Prostate gland (tissue), 2 donors: ENCODE results near the gene ORAI3.

Experiments
- POLR2A ChIP-seq: fragments of 450-650 bp; IDR thresholded peaks from one replicate; pipeline ENCODE4 v1.6.1; 2016; ENCODE audit warnings: antibody characterized with exemption, mild to moderate bottlenecking
- TF ChIP-seq, protein P1 (sequence below), 4 experiments: fragments of 200-600 bp in 2 of 4; fragments of 450-650 bp in 2 of 4; sonication (generic) in 2 of 4; IDR thresholded peaks; 1 replicate in 3 of 4; 2 replicates in 1 of 4; pipeline ENCODE4 v1.5.1; 2016 to 2019; ENCODE audit warnings: antibody characterized with exemption in 4 of 4, mild to moderate bottlenecking in 2 of 4, moderate library complexity in 2 of 4

DNA sequence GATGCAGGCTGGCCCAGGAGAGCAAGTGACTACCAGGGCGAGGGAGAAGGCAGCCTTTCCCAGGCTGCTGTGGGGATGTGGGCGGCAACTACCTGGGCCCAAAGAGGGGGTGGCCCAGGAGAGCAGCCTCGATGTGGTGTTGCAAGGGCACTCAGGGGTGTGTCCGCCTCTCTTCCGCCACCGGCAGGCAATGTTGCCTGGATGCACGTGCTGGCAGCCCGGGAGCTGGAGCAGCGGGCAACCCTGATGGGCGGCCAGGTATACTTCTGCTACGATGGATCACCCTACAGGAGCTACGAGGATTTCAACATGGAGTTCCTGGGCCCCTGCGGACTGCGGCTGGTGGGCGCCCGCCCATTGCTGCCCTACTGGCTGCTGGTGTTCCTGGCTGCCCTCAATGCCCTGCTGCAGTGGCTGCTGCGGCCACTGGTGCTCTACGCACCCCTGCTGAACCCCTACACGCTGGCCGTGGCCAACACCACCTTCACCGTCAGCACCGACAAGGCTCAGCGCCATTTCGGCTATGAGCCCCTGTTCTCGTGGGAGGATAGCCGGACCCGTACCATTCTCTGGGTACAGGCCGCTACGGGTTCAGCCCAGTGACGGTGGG lies 38.8 kb downstream of the ORAI3 start:
- TF ChIP-seq, protein P1, sequence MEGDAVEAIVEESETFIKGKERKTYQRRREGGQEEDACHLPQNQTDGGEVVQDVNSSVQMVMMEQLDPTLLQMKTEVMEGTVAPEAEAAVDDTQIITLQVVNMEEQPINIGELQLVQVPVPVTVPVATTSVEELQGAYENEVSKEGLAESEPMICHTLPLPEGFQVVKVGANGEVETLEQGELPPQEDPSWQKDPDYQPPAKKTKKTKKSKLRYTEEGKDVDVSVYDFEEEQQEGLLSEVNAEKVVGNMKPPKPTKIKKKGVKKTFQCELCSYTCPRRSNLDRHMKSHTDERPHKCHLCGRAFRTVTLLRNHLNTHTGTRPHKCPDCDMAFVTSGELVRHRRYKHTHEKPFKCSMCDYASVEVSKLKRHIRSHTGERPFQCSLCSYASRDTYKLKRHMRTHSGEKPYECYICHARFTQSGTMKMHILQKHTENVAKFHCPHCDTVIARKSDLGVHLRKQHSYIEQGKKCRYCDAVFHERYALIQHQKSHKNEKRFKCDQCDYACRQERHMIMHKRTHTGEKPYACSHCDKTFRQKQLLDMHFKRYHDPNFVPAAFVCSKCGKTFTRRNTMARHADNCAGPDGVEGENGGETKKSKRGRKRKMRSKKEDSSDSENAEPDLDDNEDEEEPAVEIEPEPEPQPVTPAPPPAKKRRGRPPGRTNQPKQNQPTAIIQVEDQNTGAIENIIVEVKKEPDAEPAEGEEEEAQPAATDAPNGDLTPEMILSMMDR (IDR thresholded peaks at IDR 0.05): no peak
- no peak for TF ChIP-seq POLR2A
